ENCODE data around the gene ZNF362. TPM values are rescaled to one million over a fixed set of nuclear protein-coding genes. Genes with fewer than 3 reads are reported as not detected.

ZNF362 gene
- total and polyA plus RNA-seq, 2 of the 13 experiments (the other 11 are each of a cell fraction or from before 2014, with no cell fraction given): 8.3 to 14.2 TPM

- TF ChIP-seq HBP1 (CRISPR knock-in tag; IDR thresholded peaks at IDR 0.05; ENCODE audit: low read depth): peak; percentile 71; the same call in 1 of the 2 replicates
Measured at GRCh38 chr1:33346927-33347649, 90.8 kb downstream of the ZNF362 start (continued).

GRCh38 chr1:33347650-33347992 is 91.3 kb downstream of the ZNF362 start:
- ChIA-PET CTCF (ENCODE audit: low intra/inter-chr PET ratio, low total read pairs) (no interaction called here), POLR2A (interaction anchor here (0.9 to 2.7 kb wide), 10 partner anchors 9 to 93 kb away, joined by 3 to 16 read pairs (median 6); partner anchors contain the start of gene A3GALT2)
- WGBS (ENCODE audit: low lambda C conversion rate): 0% methylated on average over 5 of the region's 5 CpGs
- TSS peak; percentile 91 for BruUV-seq (replicated peaks)
- in situ Hi-C loops (cut with HindIII; ENCODE audit: extremely low pct_ligation_motif_present, low pct_unique_long_range_greater_than_20kb) (no loop called here), intact Hi-C loops (cut with micrococcal nuclease; ENCODE audit: unreplicated experiment) (loop anchor here (1.0 kb wide), 1 partner anchor 220 kb away; no protein-coding TSS in a partner anchor)
- Histone ChIP-seq H3K9ac (ENCODE audit: insufficient read depth, low read depth, low read length) (peak overlapping the region; percentile 81), H3K4me2 (ENCODE audit: low read depth, low read length) (peak overlapping the region; percentile 88), H3K4me3 (replicated peaks in 1 of 3; ENCODE audit: insufficient read depth in 1 of 3, low read depth in 2 of 3, low read length in 3 of 3) (peak overlapping the region; percentile 82 to 94 (median 88)), H2AFZ (ENCODE audit: low read length) (no peak overlapping the region), H3K36me3 (replicated peaks in 1 of 2; ENCODE audit: control insufficient read depth in 1 of 2, insufficient read depth in 2 of 2, low read length in 2 of 2) (peaks cover 2 to 18% of the 10 kb centered on the region in 2 experiments; a peak in 2 of 5 replicates), H3K4me1 (ENCODE audit: insufficient read depth, low read length) (peaks cover 82% of the 10 kb centered on the region), H3K79me2 (ENCODE audit: insufficient read depth, low read length) (peaks cover 67% of the 10 kb centered on the region), H4K20me1 (ENCODE audit: insufficient read depth, low read length) (0 out of 2 replicates have a peak, but pooled peaks cover 2% of the 10 kb centered on the region), H3K27ac (ENCODE audit: extremely low read length, insufficient read depth, low read length) (peak overlapping the region; percentile 92), H3K9me3 (ENCODE audit: low read length) (no peaks in the 10 kb centered on the region), H3K27me3 (ENCODE audit: control insufficient read depth in 1 of 2, insufficient read depth in 2 of 2, low read length in 2 of 2) (no peaks in the 10 kb centered on the region; a peak in 1 of 5 replicates)
- FAIRE-seq: no peak
- peak; percentile 27 for ATAC-seq
- peak; percentile 61 for DNase-seq (ENCODE audit: low spot score)
- TF ChIP-seq ZBED4 (CRISPR knock-in tag; IDR thresholded peaks at IDR 0.05; ENCODE audit: borderline replicate concordance): no peak
- no peak for TF ChIP-seq SNAPC2 (CRISPR knock-in tag; IDR thresholded peaks at IDR 0.05)
- TF ChIP-seq ZNF878 (CRISPR knock-in tag; IDR thresholded peaks at IDR 0.05): no peak
- no peak for TF ChIP-seq FOXC1 (CRISPR knock-in tag; IDR thresholded peaks at IDR 0.05; ENCODE audit: borderline replicate concordance)
- 0 out of 2 replicates have a peak, but pooled peaks have one; percentile 33 for TF ChIP-seq ZNF747 (CRISPR knock-in tag; IDR thresholded peaks at IDR 0.05; ENCODE audit: borderline replicate concordance)
- TF ChIP-seq SYNCRIP (IDR thresholded peaks at IDR 0.05; ENCODE audit: insufficient read depth, low read depth, low read length): no peak
- no peak for TF ChIP-seq ZNF549 (CRISPR knock-in tag; IDR thresholded peaks at IDR 0.05)
- TF ChIP-seq DZIP1 (CRISPR knock-in tag; IDR thresholded peaks at IDR 0.05): no peak
- no peak for TF ChIP-seq ZFP36 (IDR thresholded peaks at IDR 0.05; ENCODE audit: borderline replicate concordance, low read depth, low read length, partially characterized antibody)
- TF ChIP-seq POLR2G (IDR thresholded peaks at IDR 0.05; ENCODE audit: low read depth, low read length): peak; percentile 22
- no peak; the same call in 1 of the 2 replicates for TF ChIP-seq THAP11 (CRISPR knock-in tag; IDR thresholded peaks at IDR 0.05)
- no peak for TF ChIP-seq TARDBP (CRISPR knock-in tag; IDR thresholded peaks at IDR 0.05)
- TF ChIP-seq HMG20A (CRISPR knock-in tag; IDR thresholded peaks at IDR 0.05; ENCODE audit: borderline replicate concordance): no peak

All from HepG2 (cell line).